ENCODE data around the gene CLEC2A.

- no peak for TF ChIP-seq REST (IDR thresholded peaks at IDR 0.05; ENCODE audit: unreplicated experiment)
- no peak for TF ChIP-seq CTCF (conservative IDR thresholded peaks at IDR 0.05; ENCODE audit: low read depth in 2 of 2)
- no peak for TF ChIP-seq POLR2AphosphoS5 (IDR thresholded peaks at IDR 0.05; ENCODE audit: low read depth)
- TF ChIP-seq CREB1 (CRISPR knock-in tag; IDR thresholded peaks at IDR 0.05; ENCODE audit: low read depth): no peak
- TF ChIP-seq EZH2 (IDR thresholded peaks at IDR 0.05; ENCODE audit: low read depth, unreplicated experiment): no peak
- TF ChIP-seq JUNB (IDR thresholded peaks at IDR 0.05; ENCODE audit: unreplicated experiment): no peak
- TF ChIP-seq EZH2phosphoT487 (IDR thresholded peaks at IDR 0.05; ENCODE audit: unreplicated experiment): no peak
- no peak for TF ChIP-seq ZNF114 (CRISPR knock-in tag; IDR thresholded peaks at IDR 0.05)
- no peak for TF ChIP-seq ETS1 (IDR thresholded peaks at IDR 0.05)
- no peak for TF ChIP-seq NANOG (IDR thresholded peaks at IDR 0.05; ENCODE audit: borderline replicate concordance)
Observed at GRCh38 chr12:9928607-9929006, 3.6 kb downstream of the CLEC2A start.
